Measurements from ENCODE around the gene ZNF37A. TPM values are rescaled to one million over a fixed set of nuclear protein-coding genes. Genes with fewer than 3 reads are reported as not detected.
"Not testable (repeated sequence)": the region's sequence is repeated elsewhere in the genome, so short reads cannot be mapped to it uniquely, and the experiment has no call there.

Gene ZNF37A
- total and polyA plus RNA-seq, 2 donors, result 11.1 to 40.1 TPM

DNA sequence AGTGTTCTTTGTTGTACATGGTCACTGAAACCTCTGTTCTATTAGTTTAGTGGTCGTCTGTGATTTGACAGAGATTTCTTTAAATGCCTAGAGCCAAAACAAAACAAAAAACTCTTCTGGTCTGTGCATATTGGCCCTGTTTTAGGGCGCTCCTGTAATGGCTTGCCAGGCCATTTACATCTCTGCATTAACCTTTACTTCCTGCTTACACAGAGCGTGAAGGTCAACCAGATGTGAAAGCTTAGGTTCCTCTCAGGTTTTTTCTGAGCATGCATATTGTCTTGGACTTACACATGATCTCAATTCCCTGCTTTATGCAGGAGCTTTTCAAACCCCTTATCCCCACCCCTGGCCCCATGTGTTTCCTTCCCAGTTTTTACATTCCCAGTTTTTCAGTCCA, 9.6 kb downstream of the ZNF37A start:
- Histone ChIP-seq H3K27ac (ENCODE audit: low read depth) (no peak overlapping the region), H3K4me3 (ENCODE audit: low read depth, low read length) (no peak overlapping the region), H3K4me1 (ENCODE audit: insufficient read depth) (no peaks in the 10 kb centered on the region), H3K36me3 (ENCODE audit: insufficient read depth) (peaks cover 9% of the 10 kb centered on the region)
- DNase-seq (ENCODE audit: extremely low spot score), result no peak
- WGBS, result 97% methylated on average over 3 of the region's 3 CpGs

DNA sequence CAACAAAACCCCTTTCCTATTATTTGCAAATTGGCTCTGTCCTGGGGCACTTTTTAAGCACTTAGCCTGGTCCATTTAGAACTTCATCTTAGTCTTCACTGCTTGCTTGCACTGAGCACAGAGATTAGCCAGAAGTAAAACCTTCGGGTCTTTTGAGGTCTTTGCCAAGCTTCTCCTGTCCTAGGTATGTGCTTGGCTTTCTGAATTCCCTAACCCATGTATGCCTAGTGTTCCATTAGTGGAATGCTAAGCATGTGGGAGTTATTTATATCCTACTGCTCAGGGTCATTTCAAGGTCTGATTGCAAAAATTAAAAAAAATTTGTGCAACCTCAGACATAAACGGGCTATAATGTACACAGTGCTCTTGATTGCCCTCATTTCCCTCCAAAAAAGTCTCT, 18.0 kb downstream of the ZNF37A start:
- peaks cover 17% of the 10 kb centered on the region for H3K36me3 ChIP-seq (ENCODE audit: insufficient read depth)
- 93% methylated on average over 2 of the region's 2 CpGs for WGBS
- no peaks in the 10 kb centered on the region for H3K4me1 ChIP-seq (ENCODE audit: insufficient read depth)
- DNase-seq (ENCODE audit: extremely low spot score), result no peak
- H3K27ac ChIP-seq (ENCODE audit: low read depth), result no peak overlapping the region
- H3K4me3 ChIP-seq (ENCODE audit: low read depth, low read length), result no peak overlapping the region

DNA sequence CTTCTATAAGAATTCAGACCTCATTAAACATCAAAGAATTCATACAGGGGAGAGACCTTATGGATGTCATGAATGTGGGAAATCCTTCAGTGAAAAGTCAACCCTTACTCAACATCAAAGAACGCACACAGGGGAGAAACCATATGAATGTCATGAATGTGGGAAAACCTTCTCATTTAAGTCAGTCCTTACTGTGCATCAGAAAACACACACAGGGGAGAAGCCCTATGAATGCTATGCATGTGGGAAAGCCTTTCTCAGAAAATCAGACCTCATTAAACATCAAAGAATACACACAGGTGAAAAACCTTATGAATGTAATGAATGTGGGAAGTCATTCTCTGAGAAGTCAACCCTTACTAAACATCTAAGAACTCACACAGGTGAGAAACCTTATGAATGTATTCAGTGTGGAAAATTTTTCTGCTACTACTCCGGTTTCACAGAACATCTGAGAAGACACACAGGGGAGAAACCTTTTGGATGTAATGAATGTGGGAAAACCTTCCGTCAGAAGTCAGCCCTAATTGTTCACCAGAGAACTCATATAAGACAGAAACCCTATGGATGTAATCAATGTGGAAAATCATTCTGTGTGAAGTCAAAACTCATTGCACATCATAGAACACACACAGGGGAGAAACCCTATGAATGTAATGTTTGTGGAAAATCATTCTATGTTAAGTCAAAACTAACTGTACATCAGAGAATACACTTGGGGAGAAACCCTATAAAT, 24.1 kb downstream of the ZNF37A start:
- no peak for DNase-seq (ENCODE audit: extremely low spot score)
- 99% methylated on average over 3 of the region's 3 CpGs for WGBS
- Histone ChIP-seq H3K27ac (ENCODE audit: low read depth) (no peak overlapping the region), H3K4me1 (ENCODE audit: insufficient read depth) (no peaks in the 10 kb centered on the region), H3K36me3 (ENCODE audit: insufficient read depth) (peaks cover 14% of the 10 kb centered on the region), H3K4me3 (ENCODE audit: low read depth, low read length) (no peak overlapping the region)

DNA sequence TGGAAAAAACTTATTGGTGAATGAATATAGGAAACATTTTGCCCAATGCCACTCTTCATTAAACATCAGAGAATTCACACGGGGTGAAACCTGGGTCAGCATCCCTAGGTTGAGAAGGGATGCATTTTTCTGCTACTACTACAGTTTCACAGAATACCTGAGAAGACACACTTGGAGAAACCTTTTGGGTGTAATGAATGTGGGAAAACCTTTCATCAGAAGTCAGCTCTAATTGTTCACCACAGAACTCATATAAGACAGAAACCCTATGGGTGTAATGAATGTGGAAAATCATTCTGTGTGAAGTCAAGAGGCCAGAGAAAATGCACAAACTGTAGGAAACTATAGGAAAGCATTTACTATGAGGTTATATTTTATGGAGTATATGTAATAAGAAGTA, 24.9 kb downstream of the ZNF37A start:
- WGBS, result 100% methylated on average over 1 of the region's 1 CpG
- Histone ChIP-seq H3K36me3 (ENCODE audit: insufficient read depth) (peaks cover 13% of the 10 kb centered on the region), H3K4me1 (ENCODE audit: insufficient read depth) (no peaks in the 10 kb centered on the region), H3K4me3 (ENCODE audit: low read depth, low read length) (no peak overlapping the region), H3K27ac (ENCODE audit: low read depth) (no peak overlapping the region)
- no peak for DNase-seq (ENCODE audit: extremely low spot score)

DNA sequence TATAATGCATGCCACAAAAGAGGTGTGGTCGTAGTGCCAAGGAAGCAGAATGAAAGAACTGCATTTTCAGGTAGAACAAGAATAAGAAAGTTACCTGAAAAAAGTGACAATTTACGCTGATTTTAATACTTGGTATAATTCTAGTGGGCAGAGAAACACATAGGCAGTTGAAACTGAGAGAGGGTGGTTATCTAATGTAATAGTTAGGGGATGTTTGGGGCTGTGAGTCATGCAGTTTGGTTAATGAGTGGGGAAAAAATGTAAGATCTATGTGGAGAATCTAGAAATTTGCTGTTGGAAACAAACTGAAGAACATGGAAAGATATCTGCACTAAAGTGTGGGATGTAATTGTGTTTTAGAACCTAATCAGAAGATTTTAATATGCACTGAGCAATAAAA, 33.7 kb downstream of the ZNF37A start:
- H3K36me3 ChIP-seq (ENCODE audit: insufficient read depth), result peaks cover 1% of the 10 kb centered on the region
- H3K4me1 ChIP-seq (ENCODE audit: insufficient read depth), result no peaks in the 10 kb centered on the region
- 92% methylated on average over 2 of the region's 2 CpGs for WGBS

DNA sequence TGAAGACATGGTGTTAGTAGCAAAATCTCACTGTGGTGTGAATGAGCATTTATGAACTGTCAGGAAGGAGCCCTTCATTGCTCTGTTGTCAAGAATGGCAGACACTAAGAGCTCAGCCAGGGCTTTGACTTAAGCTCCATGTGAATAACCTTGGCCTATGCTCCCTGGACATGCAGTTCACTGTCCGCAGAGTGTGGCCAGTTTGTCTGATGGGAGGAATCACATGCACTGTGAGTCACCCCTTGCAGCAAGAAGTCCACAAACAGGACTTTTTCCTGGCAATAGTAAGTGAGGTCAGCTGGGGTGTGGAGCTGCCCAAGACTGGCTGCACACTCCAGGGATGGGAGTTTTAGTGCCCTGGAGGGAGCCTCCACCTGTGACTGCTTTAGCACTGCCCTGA, 49.5 kb downstream of the ZNF37A start:
- Histone ChIP-seq H3K36me3 (ENCODE audit: insufficient read depth) (no peaks in the 10 kb centered on the region), H3K4me1 (ENCODE audit: insufficient read depth) (no peaks in the 10 kb centered on the region), H3K27ac (ENCODE audit: low read depth) (no peak overlapping the region), H3K4me3 (ENCODE audit: low read depth, low read length) (no peak overlapping the region)
- WGBS, result 87% methylated on average over 1 of the region's 1 CpG
- no peak for DNase-seq (ENCODE audit: extremely low spot score)

More for the DNA sequence above, 33.7 kb downstream of the ZNF37A start:
- Histone ChIP-seq H3K4me3 (ENCODE audit: low read depth, low read length) (no peak overlapping the region), H3K27ac (ENCODE audit: low read depth) (no peak overlapping the region)
- no peak for DNase-seq (ENCODE audit: extremely low spot score)

DNA sequence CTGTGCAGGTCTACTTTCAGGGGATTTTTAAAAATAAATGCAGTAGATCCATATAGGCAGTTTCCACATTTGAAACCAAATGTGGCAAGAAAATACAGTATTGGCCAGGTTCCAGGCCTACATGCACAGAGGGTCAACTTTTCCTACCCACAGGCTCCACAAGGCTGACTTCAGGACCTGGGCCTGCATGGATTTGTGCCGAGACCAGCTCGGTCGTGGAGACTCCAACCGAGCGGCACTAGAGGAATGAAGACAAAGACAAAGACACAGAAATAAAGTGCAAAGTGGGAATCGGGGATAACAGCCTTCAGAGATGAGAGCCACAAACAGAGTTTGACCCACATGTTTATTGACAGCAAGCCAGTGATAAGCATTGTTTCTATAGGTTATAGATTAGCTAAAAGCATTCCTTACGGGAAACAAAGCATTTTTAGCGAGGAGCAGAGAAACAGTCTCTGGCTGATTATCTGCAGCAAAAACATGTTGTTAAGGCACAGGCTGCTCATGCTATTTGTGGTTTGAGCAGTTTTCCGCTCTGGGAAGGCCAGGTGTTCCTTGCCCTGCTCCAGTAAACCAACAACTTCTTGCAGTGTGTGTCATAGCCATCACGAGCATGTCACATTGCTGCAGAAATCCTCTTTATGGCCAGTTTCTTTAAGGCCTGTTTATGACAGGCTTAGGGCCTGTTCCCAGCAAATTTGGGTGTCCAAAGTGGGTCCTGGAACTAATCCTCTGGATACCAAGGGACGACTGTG, 52.6 kb downstream of the ZNF37A start:
- no peaks in the 10 kb centered on the region for H3K36me3 ChIP-seq (ENCODE audit: insufficient read depth)
- 79% methylated on average over 11 of the region's 11 CpGs for WGBS
- H3K27ac ChIP-seq (ENCODE audit: low read depth), result no peak overlapping the region
- DNase-seq (ENCODE audit: extremely low spot score), result no peak
- no peak overlapping the region for H3K4me3 ChIP-seq (ENCODE audit: low read depth, low read length)
- no peaks in the 10 kb centered on the region for H3K4me1 ChIP-seq (ENCODE audit: insufficient read depth)

DNA sequence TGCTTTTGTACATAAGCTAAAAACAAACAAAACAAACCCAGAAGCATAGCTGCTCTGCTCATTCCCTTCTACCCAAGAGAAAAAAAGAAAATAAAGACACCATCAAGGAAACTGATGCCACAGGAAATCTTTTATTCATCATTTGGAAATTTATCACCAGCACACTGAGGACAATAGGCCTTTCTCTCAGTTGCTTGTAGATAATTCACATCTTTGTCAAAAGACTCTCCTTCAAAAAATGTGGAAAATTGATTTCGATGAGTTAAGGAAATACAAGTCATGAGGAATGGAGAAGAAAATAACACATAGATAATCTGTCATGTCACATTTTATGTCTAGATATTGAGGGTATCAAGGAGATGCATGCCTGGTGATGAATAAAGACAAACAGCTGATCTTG, 53.5 kb downstream of the ZNF37A start:
- Histone ChIP-seq H3K4me3 (ENCODE audit: low read depth, low read length) (no peak overlapping the region), H3K36me3 (ENCODE audit: insufficient read depth) (no peaks in the 10 kb centered on the region), H3K27ac (ENCODE audit: low read depth) (no peak overlapping the region), H3K4me1 (ENCODE audit: insufficient read depth) (no peaks in the 10 kb centered on the region)
- DNase-seq (ENCODE audit: extremely low spot score), result no peak
- WGBS, result 83% methylated on average over 1 of the region's 1 CpG

DNA sequence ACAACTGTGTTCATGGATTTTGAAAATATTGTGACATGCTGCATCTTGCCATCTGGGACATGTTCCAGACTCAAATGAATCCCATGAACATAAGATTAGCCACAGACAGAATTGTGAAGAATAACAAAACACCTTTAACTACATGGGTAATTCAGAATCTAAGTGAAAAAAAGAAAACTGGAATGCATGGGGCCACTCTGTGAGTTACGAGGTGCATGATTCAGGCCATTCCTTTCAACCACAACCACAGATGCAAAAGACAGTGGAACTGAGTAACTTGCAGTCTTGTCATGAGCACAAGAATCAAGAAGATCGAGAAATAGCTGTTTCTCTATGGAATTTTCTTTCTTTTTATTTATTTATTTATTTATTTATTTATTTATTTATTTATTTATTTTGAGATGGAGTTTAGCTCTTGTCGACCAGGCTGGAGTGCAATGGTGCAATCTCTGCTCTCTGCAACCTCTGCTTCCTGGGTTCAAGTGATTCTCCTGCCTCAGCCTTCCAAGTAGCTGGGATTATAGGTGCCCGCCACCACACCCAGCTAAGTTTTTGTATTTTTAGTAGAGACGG, 56.8 kb downstream of the ZNF37A start:
- H3K36me3 ChIP-seq (ENCODE audit: insufficient read depth); H3K4me3 ChIP-seq (ENCODE audit: low read depth, low read length); H3K4me1 ChIP-seq (ENCODE audit: insufficient read depth); H3K27ac ChIP-seq (ENCODE audit: low read depth); DNase-seq (ENCODE audit: extremely low spot score): not testable (repeated sequence)
- WGBS, result 70% methylated on average over 5 of the region's 5 CpGs

DNA sequence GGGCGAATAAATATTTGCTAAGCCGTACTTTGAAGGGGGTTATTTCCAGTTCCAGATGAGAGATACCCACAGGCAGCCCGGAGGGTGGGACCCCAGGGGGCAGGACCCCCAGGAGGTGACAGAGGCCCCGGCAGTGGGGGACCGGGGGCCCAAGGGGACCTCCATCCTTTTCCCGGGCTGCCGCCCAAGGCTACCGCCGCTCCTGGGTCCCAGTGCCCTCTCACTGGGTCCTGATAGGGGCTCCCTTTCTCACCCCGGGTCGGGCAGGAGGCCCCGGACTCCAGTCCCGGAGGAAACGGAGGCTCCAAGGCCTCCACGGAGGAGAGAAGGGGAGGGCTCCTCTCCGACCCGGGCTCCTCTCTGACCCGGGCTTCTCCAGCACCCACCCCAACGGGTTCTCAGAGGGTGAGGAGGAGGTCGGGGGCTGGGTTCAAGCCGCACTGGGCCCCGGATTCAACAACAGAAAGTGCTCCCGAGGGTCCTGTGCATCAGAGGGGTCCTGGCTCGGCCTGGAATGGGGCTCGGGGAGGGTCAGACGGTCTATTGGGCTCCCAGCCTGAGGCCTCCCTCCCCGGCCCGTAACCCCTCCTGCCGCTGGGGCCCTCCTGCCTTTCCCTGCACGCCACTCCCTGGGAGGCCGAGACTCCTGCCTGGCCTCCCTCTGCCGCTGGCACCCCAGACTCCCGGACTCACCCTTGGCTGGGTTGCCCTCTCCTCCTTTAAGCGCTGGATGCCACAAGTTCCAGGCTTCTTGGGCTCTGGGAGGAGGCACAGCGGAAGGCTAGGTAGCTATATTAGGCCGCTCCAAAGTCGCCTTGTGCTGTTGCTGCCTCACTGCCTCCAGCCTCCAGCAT, 62.5 kb downstream of the ZNF37A start:
- Histone ChIP-seq H3K27ac (ENCODE audit: low read depth) (no peak overlapping the region), H3K4me3 (ENCODE audit: low read depth, low read length) (no peak overlapping the region), H3K36me3 (ENCODE audit: insufficient read depth) (no peaks in the 10 kb centered on the region), H3K4me1 (ENCODE audit: insufficient read depth) (no peaks in the 10 kb centered on the region)
- no peak for DNase-seq (ENCODE audit: extremely low spot score)
- 90% methylated on average over 37 of the region's 37 CpGs for WGBS

DNA sequence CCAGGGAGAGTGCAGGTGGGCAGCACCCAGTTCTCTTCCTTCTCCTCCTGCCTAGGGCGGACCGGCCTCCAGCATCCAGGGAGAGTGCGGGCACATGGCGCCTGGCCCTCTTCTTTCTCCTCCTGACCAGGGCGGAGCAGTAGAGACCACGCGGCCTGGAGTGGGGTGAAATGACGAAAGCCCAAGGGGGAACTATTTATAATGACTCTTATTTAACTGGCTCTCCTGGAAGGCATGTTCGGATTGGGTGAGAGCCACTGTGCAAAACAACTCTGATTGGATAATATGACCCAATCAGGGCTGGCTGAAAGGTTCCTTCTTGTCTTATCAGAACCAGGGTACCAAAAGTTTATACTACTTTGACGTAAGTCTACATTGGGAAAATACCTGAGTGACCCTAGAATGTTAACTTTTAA, 63.1 kb downstream of the ZNF37A start:
- no peak overlapping the region for H3K27ac ChIP-seq (ENCODE audit: low read depth)
- no peak for DNase-seq (ENCODE audit: extremely low spot score)
- H3K4me3 ChIP-seq (ENCODE audit: low read depth, low read length), result no peak overlapping the region
- H3K36me3 ChIP-seq (ENCODE audit: insufficient read depth), result no peaks in the 10 kb centered on the region
- WGBS, result 85% methylated on average over 10 of the region's 10 CpGs
- H3K4me1 ChIP-seq (ENCODE audit: insufficient read depth), result no peaks in the 10 kb centered on the region

DNA sequence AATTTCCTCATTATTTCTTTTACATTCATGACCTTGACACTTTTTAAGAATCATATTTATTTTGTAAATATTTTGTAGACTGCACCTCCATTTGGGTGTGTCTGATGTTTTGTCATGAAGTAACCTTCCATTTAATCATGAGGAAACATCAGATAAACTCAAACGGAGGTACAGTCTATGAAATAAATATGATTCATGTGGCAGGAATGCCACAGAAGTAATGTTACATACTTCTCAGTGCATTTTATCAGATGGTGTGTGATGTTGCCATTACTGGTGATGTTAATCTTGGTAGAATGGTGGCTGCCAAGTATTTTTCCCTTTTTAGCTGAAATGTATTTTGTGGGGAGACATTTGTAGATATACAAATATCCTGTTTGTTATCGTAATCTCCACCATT, 64.9 kb downstream of the ZNF37A start:
- Histone ChIP-seq H3K27ac (ENCODE audit: low read depth) (no peak overlapping the region), H3K4me1 (ENCODE audit: insufficient read depth) (no peaks in the 10 kb centered on the region), H3K4me3 (ENCODE audit: low read depth, low read length) (no peak overlapping the region), H3K36me3 (ENCODE audit: insufficient read depth) (no peaks in the 10 kb centered on the region)
- no peak for DNase-seq (ENCODE audit: extremely low spot score)
- WGBS, result 77% methylated on average over 2 of the region's 2 CpGs

DNA sequence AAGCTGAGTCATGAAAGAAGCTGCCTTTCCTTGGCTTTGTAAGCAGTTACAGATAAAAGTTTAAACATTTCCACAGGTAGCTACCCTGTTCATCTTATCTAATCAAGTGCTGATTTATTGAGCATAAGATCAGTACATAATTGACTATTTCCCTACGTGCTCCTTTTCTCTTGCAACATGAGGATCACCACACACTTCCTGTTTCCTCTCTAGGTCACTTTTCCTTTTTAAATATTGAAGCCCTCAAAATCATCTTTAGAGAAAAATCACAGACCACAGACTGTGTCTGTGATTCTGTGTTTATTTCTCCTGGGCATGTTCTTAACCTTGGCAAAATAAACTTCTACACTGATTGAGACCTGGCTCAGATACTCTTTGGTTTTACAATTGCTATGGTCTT, 69.5 kb downstream of the ZNF37A start:
- no peak overlapping the region for H3K4me3 ChIP-seq (ENCODE audit: low read depth, low read length)
- WGBS, result 24% methylated on average over 1 of the region's 1 CpG
- H3K36me3 ChIP-seq (ENCODE audit: insufficient read depth), result no peaks in the 10 kb centered on the region
- no peaks in the 10 kb centered on the region for H3K4me1 ChIP-seq (ENCODE audit: insufficient read depth)
- H3K27ac ChIP-seq (ENCODE audit: low read depth), result no peak overlapping the region
- no peak for DNase-seq (ENCODE audit: extremely low spot score)
